SK-MEL-5 (cell line): ENCODE measurements around the gene IPPK. TPM values are rescaled to one million over a fixed set of nuclear protein-coding genes. Genes with fewer than 3 reads are reported as not detected.
A peak's percentile ranks its signal among the peaks of the same experiment; 100 is the strongest.

Experiments used
- DNase-seq: peaks from one replicate; pipeline ENCODE4 v3.0.0-alpha.2; 2016; ENCODE audit warnings: low read depth, low spot score
- in situ Hi-C: cut with HindIII; loops from 2 replicates; pipeline ENCODE4 v1.10.0; 2016; ENCODE audit warnings: low sequenced_read_pairs, high pct_unique_total_duplicates, low pct_unique_long_range_greater_than_20kb
- total RNA-seq: library from RNA; depleted of rRNA; stranded (reverse); fragments of >200 nt; shearing (Covaris generic); gene quantifications from 2 replicates; pipeline ENCODE4 v1.2.3, GENCODE V29; 2014

The IPPK gene
- total RNA-seq, 1 experiment from 2014 or later, result 14.8 TPM

DNA sequence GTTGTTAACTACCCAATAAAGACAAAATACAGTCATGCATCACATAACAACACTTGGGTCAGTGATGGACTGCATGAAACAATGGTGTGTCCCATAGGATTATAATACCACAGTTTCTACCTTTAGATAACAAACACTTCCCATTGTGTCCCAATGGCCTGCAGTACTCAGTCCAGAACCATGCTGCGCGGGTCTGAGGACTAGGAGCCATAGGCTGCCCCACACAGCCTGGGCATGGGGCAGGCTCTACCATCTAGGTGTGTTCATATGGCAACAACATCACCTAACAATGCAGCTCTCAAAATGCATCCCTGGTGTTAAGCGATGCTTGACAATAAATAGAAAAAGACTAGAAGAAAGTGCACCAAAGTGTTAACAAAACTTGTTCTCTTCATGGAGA is 6.8 kb downstream of the IPPK start:
- DNase-seq, result no peak
- in situ Hi-C loops, result no loop called here

GRCh38 chr9:92661743-92662142 is 8.2 kb downstream of the IPPK start:
- DNase-seq, result no peak
- in situ Hi-C loops, result no loop called here

DNA sequence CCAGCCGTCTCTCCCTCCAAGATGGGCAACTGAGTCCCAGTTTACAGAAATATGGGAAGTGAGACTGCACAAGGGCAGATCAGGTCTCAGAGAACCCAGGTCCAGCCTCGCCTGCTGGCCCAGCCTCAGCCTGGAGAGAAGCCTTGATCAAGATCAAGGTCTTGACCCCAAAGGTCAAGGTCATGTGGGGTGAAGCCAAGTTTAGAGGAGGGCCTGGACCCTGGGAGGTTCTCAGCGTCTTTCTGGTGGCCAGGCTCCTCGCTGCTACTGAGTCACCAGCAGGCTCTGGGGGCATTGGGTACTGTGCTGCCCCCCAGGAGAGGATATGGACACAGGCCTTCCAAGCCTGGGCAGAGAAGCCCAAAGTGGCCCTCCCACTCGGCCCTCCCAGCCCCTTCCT is 8.8 kb downstream of the IPPK start:
- DNase-seq, result no peak
- in situ Hi-C loops, result no loop called here

- DNase-seq, result peak; percentile 15
- in situ Hi-C loops, result no loop called here
Observed at GRCh38 chr9:92660266-92660665, 9.7 kb downstream of the IPPK start.

- DNase-seq, result no peak
- in situ Hi-C loops, result no loop called here
Observed at GRCh38 chr9:92659601-92660000, 10.3 kb downstream of the IPPK start.

GRCh38 chr9:92658611-92659010 is 11.3 kb downstream of the IPPK start:
- DNase-seq, result no peak
- in situ Hi-C loops, result no loop called here

- DNase-seq, result no peak
- in situ Hi-C loops, result no loop called here
Observed at GRCh38 chr9:92658176-92658575, 11.8 kb downstream of the IPPK start.

DNA sequence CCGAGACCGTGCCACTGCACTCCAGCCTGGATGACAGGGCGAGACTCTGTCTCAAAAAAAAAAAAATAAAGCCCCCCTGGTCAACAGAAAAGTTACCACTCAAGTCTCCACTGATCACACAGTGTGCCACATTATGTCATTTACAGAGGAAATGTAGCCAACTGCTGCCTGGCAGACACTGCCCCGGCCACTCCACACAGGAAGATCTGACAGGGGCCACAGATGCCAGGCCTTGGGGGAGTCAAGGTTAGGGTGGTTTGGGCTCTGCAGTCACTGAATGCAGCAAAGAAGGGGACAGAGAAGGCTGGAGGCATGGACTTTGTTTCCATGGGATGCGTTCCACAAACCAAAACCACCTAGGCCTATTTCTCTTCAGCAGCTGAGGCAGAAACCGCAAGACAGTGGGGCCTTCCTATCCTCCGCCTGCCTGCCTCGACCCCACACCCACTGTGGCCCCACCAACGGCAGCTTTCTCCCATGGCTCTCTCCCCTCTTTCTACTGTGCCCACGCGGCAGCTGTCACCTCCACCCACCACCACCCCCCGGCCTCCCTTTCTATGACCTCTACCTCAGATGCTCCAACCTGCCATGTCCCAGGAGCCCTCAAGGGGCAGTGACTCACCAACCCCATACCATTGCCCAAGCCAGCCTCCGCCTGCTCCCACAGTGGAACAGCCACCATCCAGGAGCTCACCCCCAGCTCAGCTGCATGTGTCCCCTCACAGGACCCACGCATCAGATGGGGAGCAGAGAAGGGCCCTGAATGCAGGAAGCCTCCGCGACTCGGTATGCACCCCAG is 12.4 kb downstream of the IPPK start:
- in situ Hi-C loops, result no loop called here
- DNase-seq, result no peak

DNA sequence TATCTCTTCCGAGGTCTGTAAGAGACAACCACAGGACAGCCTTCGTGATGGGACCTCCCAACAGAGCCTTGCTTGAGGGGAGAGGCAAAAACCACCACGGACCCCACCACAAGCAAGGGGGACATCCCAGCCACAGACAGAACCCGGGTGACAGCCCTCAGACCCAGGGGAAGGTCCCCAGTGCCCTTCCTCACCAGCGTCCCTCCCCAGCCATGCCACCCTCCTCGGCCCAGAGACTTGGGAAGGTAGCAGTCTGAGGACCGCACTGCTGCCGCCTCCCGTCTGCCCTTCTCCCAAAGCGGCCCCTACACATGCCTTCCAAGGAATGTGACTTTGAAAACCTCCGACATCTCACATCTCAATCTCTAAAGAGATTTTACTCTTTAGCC is 13.4 kb downstream of the IPPK start:
- DNase-seq, result no peak
- in situ Hi-C loops, result no loop called here

DNA sequence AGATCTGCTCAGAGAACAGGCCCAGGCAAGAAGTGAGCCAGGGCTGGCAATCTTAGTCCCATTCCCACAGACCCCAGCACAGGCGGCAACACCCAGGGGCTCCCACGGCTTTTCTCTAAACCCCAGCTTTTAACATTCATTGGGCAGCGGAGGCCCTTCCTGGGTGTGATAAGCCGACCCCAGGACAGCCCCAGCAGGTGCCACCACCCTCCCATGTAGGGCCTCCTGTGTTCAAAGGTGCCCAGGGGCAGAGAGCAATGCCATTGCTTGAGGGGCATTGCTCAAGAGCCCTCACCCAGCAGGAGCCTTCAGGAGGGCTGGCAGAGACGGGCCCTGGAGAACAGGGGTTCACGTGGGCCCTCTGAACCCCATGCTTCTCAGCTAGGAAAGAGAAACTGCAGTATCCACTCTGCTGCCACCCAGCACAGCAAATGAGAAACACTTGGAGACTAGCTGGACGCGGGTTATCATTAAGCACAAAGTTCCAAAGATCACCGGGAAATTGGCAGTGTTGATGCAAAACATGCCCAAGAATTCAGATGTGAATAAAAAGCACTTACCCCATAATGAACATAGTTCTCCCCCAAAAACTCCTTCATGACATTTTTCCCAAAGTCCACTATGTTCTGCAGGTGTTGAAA is 13.9 kb downstream of the IPPK start:
- no peak for DNase-seq
- in situ Hi-C loops, result no loop called here

- in situ Hi-C loops, result no loop called here
- no peak for DNase-seq
Observed at GRCh38 chr9:92655366-92655765, 14.6 kb downstream of the IPPK start.

- no peak for DNase-seq
- in situ Hi-C loops, result no loop called here
Observed at GRCh38 chr9:92654481-92655301, 15.2 kb downstream of the IPPK start.

GRCh38 chr9:92652461-92652860 is 17.5 kb downstream of the IPPK start:
- DNase-seq, result no peak
- in situ Hi-C loops, result no loop called here

DNA sequence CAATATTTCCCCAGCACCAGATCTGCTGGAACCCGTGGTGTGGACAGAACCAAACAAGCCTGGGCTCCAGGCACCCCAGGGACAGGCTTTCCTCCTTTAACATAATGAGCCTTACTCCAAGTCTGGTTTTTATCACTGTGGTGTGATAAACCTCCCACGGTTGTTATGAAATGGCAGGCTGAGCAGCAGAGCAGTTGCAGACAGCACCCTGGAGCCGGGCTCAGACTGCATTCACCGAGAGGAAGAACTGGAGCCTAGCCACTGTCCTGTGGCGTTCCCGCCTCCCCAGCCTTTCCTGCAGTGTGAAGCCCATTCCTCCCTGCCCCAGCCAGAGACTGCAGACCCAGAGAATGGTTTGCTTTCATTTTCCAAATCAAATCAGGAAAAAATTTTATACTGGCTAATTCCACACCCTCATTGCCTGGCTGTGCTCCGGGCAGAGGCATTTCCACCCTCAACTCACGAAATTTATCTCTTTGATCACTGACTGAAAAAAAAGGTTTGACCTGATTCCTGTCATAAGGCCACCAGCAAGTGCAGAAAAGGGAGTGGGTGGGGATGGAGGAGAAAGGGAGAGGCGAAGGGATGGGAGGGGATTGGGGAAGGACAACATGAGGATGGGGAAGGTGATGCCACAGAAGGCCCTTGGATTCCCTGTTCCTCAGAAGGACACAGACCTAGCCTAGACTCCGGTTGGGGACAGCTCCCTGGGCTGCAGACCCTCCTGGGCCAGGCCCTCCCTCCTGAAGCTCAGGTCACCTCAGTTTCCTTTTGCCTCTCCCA is 18.9 kb downstream of the IPPK start:
- in situ Hi-C loops, result no loop called here
- DNase-seq, result no peak

GRCh38 chr9:92650296-92650695 is 19.6 kb downstream of the IPPK start:
- in situ Hi-C loops, result no loop called here
- DNase-seq, result no peak

DNA sequence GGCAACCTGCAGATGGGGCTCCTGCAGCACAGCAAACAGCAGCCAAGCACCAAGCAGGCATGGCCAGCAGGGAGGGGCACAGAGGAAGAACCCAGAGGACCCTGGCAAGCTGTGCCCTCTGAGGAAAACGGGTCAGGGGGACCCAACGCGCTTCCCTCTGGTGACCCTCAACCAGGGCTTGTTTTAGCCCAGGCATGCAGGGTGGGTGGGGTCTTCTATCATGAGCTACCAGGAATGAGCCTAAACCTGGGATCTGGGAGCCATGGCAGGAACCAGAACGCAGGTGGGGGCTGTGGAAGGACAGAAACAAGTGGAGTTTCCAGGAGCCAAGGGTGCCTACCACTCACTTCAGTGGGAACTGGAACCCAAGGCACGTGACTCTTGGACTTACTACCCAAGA is 20.9 kb downstream of the IPPK start:
- no peak for DNase-seq
- in situ Hi-C loops, result no loop called here

DNA sequence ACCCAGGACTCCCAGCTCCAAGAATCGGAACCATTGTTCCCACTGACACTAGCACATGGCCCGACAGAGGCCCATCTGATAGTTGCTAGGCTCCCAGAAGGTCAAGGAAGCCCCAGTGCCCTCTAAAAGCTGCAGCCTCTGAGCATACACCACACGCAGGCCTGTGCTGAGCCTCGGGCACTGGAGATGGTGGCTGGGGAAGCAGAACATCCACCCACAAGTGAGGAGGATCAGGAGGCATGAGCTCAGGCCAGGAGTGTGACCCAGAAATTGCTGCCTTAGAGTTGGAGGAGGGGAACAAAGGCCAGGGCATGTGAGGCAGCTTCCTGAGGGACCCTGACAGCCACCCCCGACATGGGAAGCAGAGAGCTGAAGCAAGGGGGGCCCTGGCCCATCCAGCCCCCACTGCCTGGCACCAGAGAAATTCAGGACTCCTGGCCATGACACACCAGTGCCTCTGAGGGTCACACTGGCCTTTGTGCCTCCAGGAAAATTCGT is 21.4 kb downstream of the IPPK start:
- DNase-seq, result no peak
- in situ Hi-C loops, result no loop called here
